Right atrium auricular region (tissue), 2 donors: Measurements from ENCODE around the gene KIF1C. TPM values are rescaled to one million over a fixed set of nuclear protein-coding genes. Genes with fewer than 3 reads are reported as not detected.

Source experiments
- DNase-seq: peaks from one replicate; pipeline ENCODE4 v3.0.0-alpha.2; 2019; ENCODE audit warnings: low spot score
- H3K27ac ChIP-seq, 2 donors: fragments of 200-600 bp; sonication (generic); 1 replicate in 1 of 2; 2 replicates in 1 of 2; pipeline ENCODE4 v1.5.1; 2016 to 2019
- H3K27me3 ChIP-seq, 2 donors: fragments of 200-600 bp; sonication (generic); one replicate each; pipeline versions ENCODE4 v1.5.1 to v1.6.0; 2017 to 2019
- H3K36me3 ChIP-seq: fragments of 200-600 bp; sonication (generic); one replicate; pipeline ENCODE4 v1.5.1; 2016
- H3K4me1 ChIP-seq, 2 donors: fragments of 200-600 bp; sonication (generic); one replicate each; pipeline versions ENCODE4 v1.5.1 to v1.6.0; 2017 to 2019
- H3K4me3 ChIP-seq, 2 donors: fragments of 200-600 bp; sonication (generic); 1 replicate in 1 of 2; 2 replicates in 1 of 2; pipeline ENCODE4 v1.5.1; 2017 to 2019; ENCODE audit warnings: mild to moderate bottlenecking in 1 of 2, moderate library complexity in 1 of 2
- H3K9me3 ChIP-seq, 2 donors: fragments of 200-600 bp; sonication (generic); one replicate each; pipeline ENCODE4 v1.5.1; 2019
- CTCF ChIP-seq, 2 donors: fragments of 200-600 bp; sonication (generic); IDR thresholded peaks; one replicate each; pipeline ENCODE4 v1.5.1; 2019; ENCODE audit warnings: antibody characterized with exemption in 2 of 2
- total RNA-seq, 2 donors: library from RNA; depleted of rRNA; stranded (reverse); fragments of >200 nt; gene quantifications; one replicate each; pipeline ENCODE4 v1.1.0, GENCODE V29; 2016

Gene KIF1C
- total RNA-seq, 2 donors from 2014 or later: 179 to 232 TPM

GRCh38 chr17:5034063-5034462 is 36.3 kb downstream of the KIF1C start:
- no peaks in the 10 kb centered on the region for H3K36me3 ChIP-seq
- no peak overlapping the region for H3K27ac ChIP-seq
- H3K27me3 ChIP-seq: no peaks in the 10 kb centered on the region
- H3K9me3 ChIP-seq: no peaks in the 10 kb centered on the region
- no peak for DNase-seq
- peaks cover 0 to 10% of the 10 kb centered on the region in 2 donors for H3K4me1 ChIP-seq
- no peak overlapping the region for H3K4me3 ChIP-seq
- no peak for TF ChIP-seq CTCF (IDR thresholded peaks at IDR 0.05)

- no peak for TF ChIP-seq CTCF (IDR thresholded peaks at IDR 0.05)
- peaks cover 0 to 10% of the 10 kb centered on the region in 2 donors for H3K4me1 ChIP-seq
- no peaks in the 10 kb centered on the region for H3K9me3 ChIP-seq
- H3K27ac ChIP-seq: no peak overlapping the region
- no peak overlapping the region for H3K4me3 ChIP-seq
- no peaks in the 10 kb centered on the region for H3K27me3 ChIP-seq
- H3K36me3 ChIP-seq: no peaks in the 10 kb centered on the region
- DNase-seq: no peak
Measured at GRCh38 chr17:5034651-5035050, 36.9 kb downstream of the KIF1C start.

- no peaks in the 10 kb centered on the region for H3K36me3 ChIP-seq
- H3K4me1 ChIP-seq: peaks cover 0 to 10% of the 10 kb centered on the region in 2 donors
- H3K27ac ChIP-seq: no peak within 1 kb of the TSS
- no peaks in the 10 kb centered on the region for H3K9me3 ChIP-seq
- TF ChIP-seq CTCF (IDR thresholded peaks at IDR 0.05): no peak
- no peak for DNase-seq
- peak within 1 kb of the TSS in 1 of 2 donors; percentile 35 for H3K4me3 ChIP-seq
- no peaks in the 10 kb centered on the region for H3K27me3 ChIP-seq
Measured at GRCh38 chr17:5035315-5035714, 37.6 kb downstream of the KIF1C start, which contains the start of gene SLC52A1. Gene SLC52A1 (minus strand): TSS chr17:5035426. CDS start chr17:5034606, 820 bp downstream.

- H3K4me3 ChIP-seq: no peak overlapping the region
- H3K4me1 ChIP-seq: no peaks in the 10 kb centered on the region
- no peak for DNase-seq
- no peak overlapping the region for H3K27ac ChIP-seq
- H3K9me3 ChIP-seq: no peaks in the 10 kb centered on the region
- H3K36me3 ChIP-seq: no peaks in the 10 kb centered on the region
- TF ChIP-seq CTCF (IDR thresholded peaks at IDR 0.05): no peak
- no peaks in the 10 kb centered on the region for H3K27me3 ChIP-seq
Measured at GRCh38 chr17:5042157-5043022, 44.6 kb downstream of the KIF1C start.

GRCh38 chr17:5043524-5043923 is 45.8 kb downstream of the KIF1C start:
- H3K4me1 ChIP-seq: no peaks in the 10 kb centered on the region
- TF ChIP-seq CTCF (IDR thresholded peaks at IDR 0.05): no peak
- no peak overlapping the region for H3K4me3 ChIP-seq
- DNase-seq: no peak
- no peaks in the 10 kb centered on the region for H3K27me3 ChIP-seq
- no peaks in the 10 kb centered on the region for H3K36me3 ChIP-seq
- H3K27ac ChIP-seq: no peak overlapping the region
- no peaks in the 10 kb centered on the region for H3K9me3 ChIP-seq
